IPS-NIHi7 (cell line): ENCODE results near the gene PDGFRB.

Source experiments
- DNase-seq: peaks from one replicate; pipeline ENCODE4 v3.0.0; 2012; ENCODE audit warnings: mixed read lengths; ENCODE audit errors: extremely low spot score

Gene PDGFRB

DNA sequence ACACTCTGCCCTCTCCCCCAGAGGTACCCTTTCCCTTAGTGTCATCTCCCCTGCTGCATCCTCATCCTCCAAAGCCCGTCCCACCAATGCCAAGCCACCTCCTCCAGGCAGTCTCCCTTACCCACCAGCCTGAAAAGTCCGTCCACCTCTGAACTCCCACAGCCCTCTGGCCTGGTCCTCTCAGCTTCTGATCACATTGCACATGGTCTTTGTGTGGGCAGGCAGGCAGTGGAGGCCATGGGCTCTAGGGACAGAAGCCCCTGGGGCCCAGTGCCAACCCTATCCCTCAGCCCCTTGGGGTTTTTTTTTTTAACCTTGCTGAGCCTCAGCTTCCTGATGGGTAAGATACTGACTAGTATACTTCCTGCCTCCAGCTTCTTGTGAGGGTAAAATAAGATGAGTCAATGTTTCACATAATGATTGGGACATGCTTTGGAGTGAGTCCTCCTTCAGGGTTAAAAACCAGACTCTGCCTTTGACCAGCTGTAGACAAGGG lies 88.7 kb downstream of the PDGFRB start:
- no peak for DNase-seq

DNA sequence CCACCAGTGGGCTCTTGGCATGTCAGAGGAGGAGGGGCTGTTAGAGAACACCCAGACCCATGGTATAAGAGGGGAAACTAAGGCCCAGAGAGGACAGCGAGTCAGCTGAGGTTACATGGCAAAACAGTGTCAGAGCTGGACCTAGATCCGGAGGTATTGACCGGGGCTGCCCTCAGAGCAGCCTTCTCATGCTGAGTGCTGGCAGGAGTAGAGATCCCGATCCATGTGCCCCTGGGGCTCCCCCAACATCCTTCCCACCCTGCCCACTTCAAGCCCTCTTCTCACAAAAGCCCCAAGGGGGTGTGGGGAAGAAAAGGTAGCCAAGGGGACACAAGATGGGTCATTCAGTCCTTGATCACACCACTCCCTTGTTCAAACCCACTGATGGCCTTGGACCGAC lies 89.2 kb downstream of the PDGFRB start:
- no peak for DNase-seq

DNA sequence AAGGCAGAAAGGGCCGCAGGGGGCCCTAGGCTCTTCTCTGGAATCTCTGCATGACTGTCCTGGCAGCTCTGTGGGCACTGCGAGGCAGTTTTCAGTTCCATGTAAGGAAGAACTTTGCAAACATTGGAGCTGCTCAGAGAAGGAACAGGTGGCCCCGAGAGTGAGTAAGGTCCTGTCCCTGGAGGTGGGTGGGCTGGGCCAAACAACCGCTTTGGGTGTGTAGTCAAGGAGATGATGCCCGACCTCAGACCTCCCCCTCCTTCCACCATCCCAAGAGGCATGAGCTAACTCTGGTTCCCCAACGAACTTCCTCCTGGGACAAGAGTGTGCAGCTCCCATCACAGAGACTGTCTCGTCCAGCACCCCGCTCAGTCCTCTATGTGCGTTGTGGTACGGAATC lies 89.8 kb downstream of the PDGFRB start:
- DNase-seq, result no peak

DNA sequence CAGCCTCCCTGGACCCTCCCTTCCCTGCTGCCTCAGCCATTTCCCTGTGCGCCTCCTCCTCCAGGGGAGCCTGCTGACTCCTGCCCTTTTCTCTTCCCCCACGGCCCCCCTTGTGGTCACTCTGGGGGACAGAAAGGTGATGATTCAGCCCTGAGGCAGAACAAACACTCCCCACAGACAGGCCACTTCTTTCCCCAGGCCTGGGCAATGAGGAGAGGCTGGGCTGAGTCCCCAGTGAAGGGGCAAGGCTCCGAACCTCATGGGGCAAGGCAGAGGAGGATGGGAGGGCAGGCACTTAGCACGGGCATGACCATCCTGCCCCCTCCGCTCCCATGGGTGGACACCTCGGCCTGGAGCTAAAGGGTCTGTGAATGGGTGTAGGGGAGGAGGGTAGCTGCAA lies 90.3 kb downstream of the PDGFRB start:
- no peak for DNase-seq

DNA sequence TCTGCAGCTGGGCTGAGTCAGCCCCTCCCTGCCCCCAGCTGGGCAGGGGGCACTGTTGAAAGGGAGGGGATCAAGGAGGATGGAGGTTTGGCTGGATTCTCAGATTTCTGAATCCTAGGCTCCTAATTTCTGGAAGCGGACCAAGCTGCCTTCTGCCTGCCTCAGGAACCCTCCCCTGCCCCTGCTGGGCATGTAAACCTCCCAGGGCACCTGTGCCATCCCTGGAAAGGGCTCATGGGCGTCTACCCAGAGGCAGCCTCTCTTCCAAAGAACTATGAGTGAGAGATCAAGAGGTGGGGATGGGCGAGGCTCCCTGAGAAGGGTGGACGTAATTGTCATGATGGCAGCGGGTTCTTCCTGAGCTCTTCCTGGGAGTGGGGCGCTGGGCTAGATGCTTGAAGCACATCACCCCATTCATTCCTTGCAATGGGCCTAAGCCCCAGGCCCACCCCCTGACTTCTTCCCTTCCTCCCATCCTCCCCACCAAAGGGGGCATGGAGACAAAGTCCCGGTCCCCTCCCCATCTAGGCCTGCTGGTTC lies 90.9 kb downstream of the PDGFRB start:
- no peak for DNase-seq
